GM12873 (cell line): ENCODE data around the gene EFNB2.

Experiments
- TF ChIP-seq, protein P1 (sequence below): IDR thresholded peaks from 2 replicates; pipeline ENCODE4 v1.5.1; 2012; ENCODE audit warnings: low read depth, mild to moderate bottlenecking, moderate library complexity, low read length, control low read depth; ENCODE audit not compliant: insufficient read depth; ENCODE audit errors: missing control alignments

The EFNB2 gene

GRCh38 chr13:106491463-106491862, 44.0 kb downstream of the EFNB2 start:
- TF ChIP-seq, protein P1, sequence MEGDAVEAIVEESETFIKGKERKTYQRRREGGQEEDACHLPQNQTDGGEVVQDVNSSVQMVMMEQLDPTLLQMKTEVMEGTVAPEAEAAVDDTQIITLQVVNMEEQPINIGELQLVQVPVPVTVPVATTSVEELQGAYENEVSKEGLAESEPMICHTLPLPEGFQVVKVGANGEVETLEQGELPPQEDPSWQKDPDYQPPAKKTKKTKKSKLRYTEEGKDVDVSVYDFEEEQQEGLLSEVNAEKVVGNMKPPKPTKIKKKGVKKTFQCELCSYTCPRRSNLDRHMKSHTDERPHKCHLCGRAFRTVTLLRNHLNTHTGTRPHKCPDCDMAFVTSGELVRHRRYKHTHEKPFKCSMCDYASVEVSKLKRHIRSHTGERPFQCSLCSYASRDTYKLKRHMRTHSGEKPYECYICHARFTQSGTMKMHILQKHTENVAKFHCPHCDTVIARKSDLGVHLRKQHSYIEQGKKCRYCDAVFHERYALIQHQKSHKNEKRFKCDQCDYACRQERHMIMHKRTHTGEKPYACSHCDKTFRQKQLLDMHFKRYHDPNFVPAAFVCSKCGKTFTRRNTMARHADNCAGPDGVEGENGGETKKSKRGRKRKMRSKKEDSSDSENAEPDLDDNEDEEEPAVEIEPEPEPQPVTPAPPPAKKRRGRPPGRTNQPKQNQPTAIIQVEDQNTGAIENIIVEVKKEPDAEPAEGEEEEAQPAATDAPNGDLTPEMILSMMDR: no peak

DNA sequence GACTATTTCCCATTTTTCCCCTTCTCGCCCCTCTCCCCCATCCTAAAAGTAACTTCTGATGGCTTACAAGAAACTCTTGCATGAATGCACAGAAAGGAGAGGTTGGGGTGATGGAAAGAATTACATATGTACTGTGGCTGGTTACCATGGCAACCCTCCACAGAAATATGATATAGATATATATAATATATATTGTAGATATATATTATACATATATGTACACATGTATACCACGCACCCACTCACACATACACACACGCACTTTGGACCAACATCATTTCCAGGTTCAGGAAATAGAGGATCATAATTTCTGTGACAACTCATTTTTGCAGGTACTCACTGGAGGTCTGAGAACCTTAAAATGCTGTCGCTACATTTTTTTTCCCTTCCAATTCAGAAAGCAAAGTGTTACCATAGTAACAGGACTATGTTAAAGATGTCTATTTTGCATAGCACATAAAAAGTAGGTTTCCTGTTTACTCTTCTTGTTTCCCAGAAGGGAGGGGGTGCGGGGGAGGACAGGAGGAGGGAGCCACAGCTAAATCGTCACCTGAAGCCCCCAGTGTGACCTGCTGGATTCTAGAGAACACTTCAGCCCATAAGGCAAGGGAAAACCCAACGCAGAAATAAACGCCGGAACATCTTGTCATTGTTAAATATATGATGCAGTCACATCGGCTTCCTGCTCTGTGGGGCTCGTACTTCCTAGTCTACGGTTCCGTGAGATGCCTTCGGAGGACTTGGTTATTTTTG, 44.7 kb downstream of the EFNB2 start:
- TF ChIP-seq, protein P1: no peak

- TF ChIP-seq, protein P1: no peak
These were observed 45.5 kb downstream of the EFNB2 start for GRCh38 chr13:106489849-106490568.

DNA sequence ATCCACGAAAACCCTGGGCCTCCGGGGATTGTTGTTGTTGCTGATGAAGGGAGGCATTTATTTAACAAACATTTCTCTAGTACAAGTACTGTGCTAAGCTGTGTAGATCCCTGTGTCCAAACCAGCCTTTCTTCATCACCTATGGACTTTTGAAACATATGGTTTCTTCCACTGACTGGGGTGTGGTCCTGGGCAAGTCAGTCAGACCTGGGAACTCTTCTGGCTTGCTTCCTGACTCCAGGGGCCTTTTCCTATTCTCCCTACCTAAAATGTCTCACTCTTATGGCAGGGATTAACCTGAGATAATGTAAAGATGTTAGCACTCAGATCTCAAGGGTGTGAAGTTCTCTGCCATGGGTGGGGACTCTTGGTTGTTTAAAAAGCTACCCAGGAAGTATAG, 46.8 kb downstream of the EFNB2 start:
- TF ChIP-seq, protein P1: no peak

DNA sequence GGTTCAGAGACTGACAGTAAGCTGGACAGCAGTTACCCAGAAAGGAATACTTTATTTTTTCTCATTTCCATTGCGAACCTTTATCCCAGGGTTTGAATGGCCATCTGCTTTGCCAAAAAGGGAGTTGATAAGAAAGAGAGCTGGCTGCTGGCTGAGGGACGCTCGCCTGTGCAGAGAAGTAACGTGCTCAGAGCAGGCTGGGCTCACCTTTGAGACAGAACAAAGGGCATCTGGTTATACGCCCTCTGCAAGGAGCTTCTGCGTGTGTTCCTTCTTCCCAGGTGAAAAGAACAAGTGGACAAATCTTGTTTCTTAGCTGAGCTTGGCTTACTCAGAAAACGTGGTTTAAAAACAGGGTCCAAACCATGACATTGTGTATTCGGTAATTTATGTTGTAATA, 47.4 kb downstream of the EFNB2 start:
- TF ChIP-seq, protein P1: no peak

- TF ChIP-seq, protein P1: no peak
These were observed 48.3 kb downstream of the EFNB2 start for GRCh38 chr13:106487129-106487528.

DNA sequence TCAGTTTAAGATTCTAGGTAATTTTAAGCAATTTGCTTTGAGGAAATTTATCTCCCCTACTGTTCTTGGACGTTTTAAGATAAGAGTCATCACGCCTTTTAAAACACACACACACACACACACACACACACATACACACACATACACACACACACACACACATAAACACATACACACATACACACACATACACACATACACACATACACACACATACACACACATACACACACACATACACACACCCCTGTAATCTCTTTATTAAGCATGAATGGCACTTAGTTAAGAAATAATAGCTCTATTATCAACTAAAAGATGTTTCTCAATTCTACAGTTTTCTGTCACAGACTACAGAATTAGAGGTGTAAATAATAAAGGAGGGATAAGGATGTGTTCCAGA, 49.2 kb downstream of the EFNB2 start:
- TF ChIP-seq, protein P1: no peak
